Lung (tissue), 16 donors: ENCODE measurements around the gene ACAD8. TPM values are rescaled to one million over a fixed set of nuclear protein-coding genes. Genes with fewer than 3 reads are reported as not detected.

ENCODE experiments used
- ATAC-seq: fragments of 200-7000 bp; cut with Tn5 transposase; one replicate; pipeline ENCODE4 v1.9.1; 2020; ENCODE audit warnings: moderate number of reproducible peaks; ENCODE audit not compliant: insufficient read depth, low FRiP score
- DNase-seq, 3 donors: peaks; one replicate each; pipeline ENCODE4 v3.0.0-alpha.2; 2013 to 2017
- H3K27ac ChIP-seq, 2 donors: one replicate each; pipeline ENCODE4 v1.5.1; 2013; ENCODE audit warnings: mild to moderate bottlenecking in 2 of 2, moderate library complexity in 2 of 2, control low read depth in 1 of 2, inconsistent platforms in 1 of 2, low read depth in 1 of 2, low read length in 1 of 2
- H3K27me3 ChIP-seq, 3 donors: one replicate each; pipeline ENCODE4 v1.5.1; 2013; ENCODE audit warnings: low read length in 2 of 3; ENCODE audit not compliant: control insufficient read depth in 3 of 3, insufficient read depth in 3 of 3
- H3K36me3 ChIP-seq, 4 donors: one replicate each; pipeline ENCODE4 v1.5.1; 2013; ENCODE audit warnings: low read length in 4 of 4, mild to moderate bottlenecking in 1 of 4, moderate library complexity in 1 of 4; ENCODE audit not compliant: control insufficient read depth in 4 of 4, insufficient read depth in 4 of 4
- H3K4me1 ChIP-seq, 5 donors: one replicate each; pipeline ENCODE4 v1.5.1; 2013; ENCODE audit warnings: low read length in 5 of 5, mild to moderate bottlenecking in 2 of 5, moderate library complexity in 1 of 5; ENCODE audit not compliant: control insufficient read depth in 5 of 5, insufficient read depth in 5 of 5
- H3K4me3 ChIP-seq: one replicate; pipeline ENCODE4 v1.5.1; 2013; ENCODE audit warnings: mild to moderate bottlenecking, control low read depth, moderate library complexity
- H3K9ac ChIP-seq, 2 donors: one replicate each; pipeline ENCODE4 v1.5.1; 2013; ENCODE audit warnings: low read length in 2 of 2, control low read depth in 1 of 2; ENCODE audit not compliant: insufficient read depth in 1 of 2
- H3K9me3 ChIP-seq, 4 donors: one replicate each; pipeline ENCODE4 v1.5.1; 2013; ENCODE audit warnings: low read length in 3 of 4, mild to moderate bottlenecking in 1 of 4, moderate library complexity in 1 of 4; ENCODE audit not compliant: control insufficient read depth in 4 of 4, insufficient read depth in 3 of 4
- WGBS, 2 donors: extraction: QIAGEN DNeasy Blood & Tissue Kit; methylation state at CpG; one replicate each; pipeline ENCODE4 v1.1.7; 2013; 5-methylcytosine and 5-hydroxymethylcytosine counted together
- long read RNA-seq, 5 donors: transcript quantifications; one replicate each; lab custom pipeline, GENCODE V29; 2026
- polyA plus RNA-seq, 2 donors: library from polyadenylated mRNA; stranded (reverse); fragments of 200-250 nt; gene quantifications; one replicate each; pipeline ENCODE4 v1.2.1, GENCODE V29; 2013
- total RNA-seq, 2 donors: library from RNA; depleted of rRNA in 1 of 2; stranded (reverse); fragments of >200 nt in 1 of 2; gene quantifications; one replicate each; pipeline ENCODE4 v1.2.1, GENCODE V29; 2014 to 2021
- TF ChIP-seq, protein P1 (sequence below): IDR thresholded peaks from 2 replicates; pipeline ENCODE4 v1.5.1; 2012; ENCODE audit warnings: mild to moderate bottlenecking; ENCODE audit errors: control extremely low read depth, extremely low read depth
- donor health status: control.
- donor health status: control.
- donor health status: Bipolar disorder and iron deficiency.
- donor health status: healthy.
- donor health status: DM: yes; HTN: yes; CAD: no.

Gene ACAD8
- 10 to 100 TPM; 34.9 to 36.3 TPM for total RNA-seq
- polyA plus RNA-seq = 10 to 100 TPM; 24.7 to 25.1 TPM
- long read RNA-seq, donor 1, transcript ACAD8-201 (11 exons, 2,249 nt) = major isoform, 5 of 6 reads
- long read RNA-seq, donor 1, partial matches to known transcripts = 0 of 6 reads
- long read RNA-seq, donor 1, other reads (novel, unspliced or antisense) = 0 of 6 reads
- long read RNA-seq, donor 2 = 0 reads
- long read RNA-seq, donor 3, partial matches to known transcripts = 0 of 2 reads
- long read RNA-seq, donor 3, other reads (novel, unspliced or antisense) = 0 of 2 reads
- long read RNA-seq, donor 4, partial matches to known transcripts = 0 of 2 reads
- long read RNA-seq, donor 4, other reads (novel, unspliced or antisense) = 0 of 2 reads
- long read RNA-seq, donor 5, transcript ACAD8-201 (11 exons, 2,249 nt) = major isoform, 5 of 5 reads
- long read RNA-seq, donor 5, partial matches to known transcripts = 0 of 5 reads
- long read RNA-seq, donor 5, other reads (novel, unspliced or antisense) = 0 of 5 reads

- TF ChIP-seq, protein P1, sequence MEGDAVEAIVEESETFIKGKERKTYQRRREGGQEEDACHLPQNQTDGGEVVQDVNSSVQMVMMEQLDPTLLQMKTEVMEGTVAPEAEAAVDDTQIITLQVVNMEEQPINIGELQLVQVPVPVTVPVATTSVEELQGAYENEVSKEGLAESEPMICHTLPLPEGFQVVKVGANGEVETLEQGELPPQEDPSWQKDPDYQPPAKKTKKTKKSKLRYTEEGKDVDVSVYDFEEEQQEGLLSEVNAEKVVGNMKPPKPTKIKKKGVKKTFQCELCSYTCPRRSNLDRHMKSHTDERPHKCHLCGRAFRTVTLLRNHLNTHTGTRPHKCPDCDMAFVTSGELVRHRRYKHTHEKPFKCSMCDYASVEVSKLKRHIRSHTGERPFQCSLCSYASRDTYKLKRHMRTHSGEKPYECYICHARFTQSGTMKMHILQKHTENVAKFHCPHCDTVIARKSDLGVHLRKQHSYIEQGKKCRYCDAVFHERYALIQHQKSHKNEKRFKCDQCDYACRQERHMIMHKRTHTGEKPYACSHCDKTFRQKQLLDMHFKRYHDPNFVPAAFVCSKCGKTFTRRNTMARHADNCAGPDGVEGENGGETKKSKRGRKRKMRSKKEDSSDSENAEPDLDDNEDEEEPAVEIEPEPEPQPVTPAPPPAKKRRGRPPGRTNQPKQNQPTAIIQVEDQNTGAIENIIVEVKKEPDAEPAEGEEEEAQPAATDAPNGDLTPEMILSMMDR = no peak
- H3K4me3 ChIP-seq = peak within 1 kb of the TSS; percentile 88
These were observed at the start of gene ACAD8, which contains the start of gene THYN1 for GRCh38 chr11:134253188-134253993. Gene ACAD8, plus strand, starts transcription at chr11:134253568. Its CDS starts 33 bp downstream, at chr11:134253601. Gene THYN1, minus strand, starts transcription at chr11:134253352. Its CDS starts 470 bp downstream, at chr11:134252882.

GRCh38 chr11:134205729-134206128 lies 47.6 kb upstream of the ACAD8 start:
- DNase-seq = no peak
- Histone ChIP-seq H3K9ac (no peak overlapping the region), H3K4me3 (no peak overlapping the region), H3K9me3 (no peaks in the 10 kb centered on the region), H3K27me3 (no peaks in the 10 kb centered on the region), H3K27ac (no peak overlapping the region), H3K4me1 (no peaks in the 10 kb centered on the region), H3K36me3 (peaks cover 18 to 57% (median 36%) of the 10 kb centered on the region in 4 donors)
- WGBS, 2 donors = 96 to 99% methylated on average over 9 of the region's 9 CpGs
- TF ChIP-seq, protein P1 = no peak
- ATAC-seq = no peak

More at GRCh38 chr11:134253188-134253993, at the start of gene ACAD8, which contains the start of gene THYN1:
- Histone ChIP-seq H3K9me3 (no peaks in the 10 kb centered on the region), H3K36me3 (peaks cover 9 to 24% (median 19%) of the 10 kb centered on the region in 4 donors), H3K9ac (peak within 1 kb of the TSS; percentile 44 to 84), H3K4me1 (peaks cover 0 to 16% (median 4%) of the 10 kb centered on the region in 5 donors), H3K27me3 (no peaks in the 10 kb centered on the region), H3K27ac (peak within 1 kb of the TSS; percentile 72 to 91)
- DNase-seq (peak; percentile 97 to 99 (median 97)), ATAC-seq (peak; percentile 99)
- WGBS, 2 donors = 0% methylated on average over 66 to 70 of the region's 70 CpGs

DNA sequence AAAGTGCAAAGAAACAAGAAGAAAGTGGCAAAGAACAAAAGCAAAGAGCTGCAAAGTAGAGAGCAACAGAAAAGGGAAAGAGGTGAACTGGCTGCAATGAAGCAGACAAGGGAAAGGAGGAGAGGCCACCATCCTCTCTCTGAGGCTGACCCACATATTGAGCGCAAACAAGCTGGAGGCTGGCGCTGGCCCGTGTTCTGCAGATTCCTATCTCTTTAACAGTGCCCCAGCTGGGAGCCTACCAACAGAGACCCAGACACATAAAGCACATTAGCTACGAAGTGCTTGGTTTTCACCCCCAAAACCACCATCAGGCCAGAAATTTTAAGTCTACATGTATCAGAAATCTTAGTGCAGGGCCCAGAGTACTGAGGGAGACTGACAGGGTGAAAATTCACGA lies 47.2 kb upstream of the ACAD8 start:
- TF ChIP-seq, protein P1 = no peak
- Histone ChIP-seq H3K4me3 (no peak overlapping the region), H3K9me3 (no peaks in the 10 kb centered on the region), H3K27me3 (no peaks in the 10 kb centered on the region), H3K27ac (no peak overlapping the region), H3K4me1 (no peaks in the 10 kb centered on the region), H3K36me3 (peaks cover 18 to 58% (median 36%) of the 10 kb centered on the region in 4 donors), H3K9ac (no peak overlapping the region)
- ATAC-seq (no peak), DNase-seq (no peak)
- 95 to 96% methylated on average over 5 of the region's 5 CpGs for WGBS, 2 donors
